K562 (cell line): ENCODE data around the gene WDR93. TPM values are rescaled to one million over a fixed set of nuclear protein-coding genes. Genes with fewer than 3 reads are reported as not detected.

Source experiments
- ADNP ChIP-seq: fragments of 200-800 bp; sonication (Bioruptor generic); IDR thresholded peaks from 2 replicates; pipeline ENCODE4 v1.6.1; 2016; ENCODE audit warnings: missing genetic modification characterization, missing compliant biosample characterization
- CBX8 ChIP-seq: fragments of 200-600 bp; sonication (generic); IDR thresholded peaks from 2 replicates; pipeline ENCODE4 v1.6.1; 2012; ENCODE audit warnings: borderline replicate concordance, mixed run types, low read depth, mild to moderate bottlenecking, moderate library complexity, mixed read lengths, low read length, control low read depth, inconsistent platforms; ENCODE audit not compliant: poor library complexity, severe bottlenecking; ENCODE audit errors: extremely low read depth
- CREB5 ChIP-seq: fragments of 250-450 bp; sonication (Bioruptor Pico); IDR thresholded peaks from 2 replicates; pipeline ENCODE4 v1.5.0; 2020; ENCODE audit warnings: mild to moderate bottlenecking
- GTF2E2 ChIP-seq: fragments of 200-800 bp; sonication (Bioruptor generic); IDR thresholded peaks from 2 replicates; pipeline ENCODE4 v1.6.1; 2016; ENCODE audit warnings: missing genetic modification characterization, missing compliant biosample characterization
- HIVEP1 ChIP-seq: fragments of 250-450 bp; sonication (Bioruptor Pico); IDR thresholded peaks from 2 replicates; pipeline ENCODE4 v1.4.0; 2020; ENCODE audit warnings: mild to moderate bottlenecking
- JUNB ChIP-seq: fragments of 450-650 bp; formaldehyde crosslinking; conservative IDR thresholded peaks from 2 replicates; pipeline ENCODE4 v1.4.0; 2020; ENCODE audit warnings: mild to moderate bottlenecking
- MAFK ChIP-seq: IDR thresholded peaks from 2 replicates; pipeline ENCODE4 v1.6.1; 2011; ENCODE audit warnings: low read length, improper control_type of control experiment
- MED1 ChIP-seq: sonication (generic); formaldehyde crosslinking; IDR thresholded peaks from 2 replicates; pipeline ENCODE4 v1.8.1; 2023; ENCODE audit warnings: missing genetic modification reagents, borderline replicate concordance
- PRPF4 ChIP-seq: fragments of 200-400 bp; formaldehyde crosslinking; IDR thresholded peaks from one replicate; pipeline ENCODE4 v1.6.1; 2017; ENCODE audit warnings: low read length, low read depth, mild to moderate bottlenecking; ENCODE audit not compliant: insufficient read depth, poor library complexity, severe bottlenecking
- RB1 ChIP-seq: fragments of 450-650 bp; IDR thresholded peaks from 2 replicates; pipeline ENCODE4 v1.6.1; 2017; ENCODE audit warnings: low read depth, mild to moderate bottlenecking
- SRSF1 ChIP-seq: fragments of 200-400 bp; formaldehyde crosslinking; IDR thresholded peaks from 2 replicates; pipeline ENCODE4 v1.6.1; 2017; ENCODE audit warnings: mild to moderate bottlenecking, low read depth, low read length, moderate library complexity
- STAG1 ChIP-seq: sonication (generic); formaldehyde crosslinking; IDR thresholded peaks from 2 replicates; pipeline ENCODE4 v1.5.0; 2020; ENCODE audit warnings: missing genetic modification reagents, borderline replicate concordance
- TEAD4 ChIP-seq, 2 experiments: sonication (generic) in 1 of 2; formaldehyde crosslinking in 1 of 2; IDR thresholded peaks; 2 replicates each; pipeline versions ENCODE4 v1.6.1 to v1.8.0; 2012 to 2022; ENCODE audit warnings: borderline replicate concordance in 1 of 2, inconsistent platforms in 1 of 2, low read length in 1 of 2, mild to moderate bottlenecking in 1 of 2, missing genetic modification reagents in 1 of 2
- TRIM24 ChIP-seq, 2 experiments: fragments of 450-650 bp; IDR thresholded peaks; 2 replicates each; pipeline ENCODE4 v1.6.1; 2016
- XRCC4 ChIP-seq: IDR thresholded peaks from one replicate; pipeline ENCODE4 v1.6.1; 2011; ENCODE audit not compliant: insufficient read depth, insufficient read length; ENCODE audit errors: extremely low read depth
- ZNF217 ChIP-seq: sonication (generic); formaldehyde crosslinking; IDR thresholded peaks from 2 replicates; pipeline ENCODE4 v1.8.0; 2022; ENCODE audit warnings: mild to moderate bottlenecking, missing genetic modification reagents
- ZNF253 ChIP-seq: fragments of 250-450 bp; sonication (Bioruptor Pico); conservative IDR thresholded peaks from 2 replicates; pipeline ENCODE4 v1.6.1; 2021; ENCODE audit warnings: mild to moderate bottlenecking
- ZNF263 ChIP-seq: sonication (generic); formaldehyde crosslinking; IDR thresholded peaks from 2 replicates; pipeline ENCODE4 v1.8.0; 2022; ENCODE audit warnings: mild to moderate bottlenecking, missing genetic modification reagents, borderline replicate concordance
- ZNF316 ChIP-seq: fragments of 450-650 bp; IDR thresholded peaks from 2 replicates; pipeline ENCODE4 v1.6.1; 2016
- ZNF444 ChIP-seq: fragments of 250-450 bp; sonication (Bioruptor Pico); IDR thresholded peaks from 2 replicates; pipeline ENCODE4 v1.4.0; 2020; ENCODE audit warnings: mild to moderate bottlenecking, moderate library complexity
- ZNF583 ChIP-seq: fragments of 250-450 bp; sonication (Bioruptor Pico); IDR thresholded peaks from 2 replicates; pipeline ENCODE4 v1.4.0; 2020
- ZNF586 ChIP-seq: fragments of 450-650 bp; formaldehyde crosslinking; conservative IDR thresholded peaks from 2 replicates; pipeline ENCODE4 v1.4.0; 2020; ENCODE audit warnings: mild to moderate bottlenecking, moderate library complexity
- ZNF699 ChIP-seq: fragments of 250-450 bp; sonication (Bioruptor Pico); IDR thresholded peaks from 2 replicates; pipeline ENCODE4 v1.8.0; 2021; ENCODE audit warnings: mild to moderate bottlenecking, moderate library complexity; ENCODE audit not compliant: insufficient replicate concordance
- ZNF785 ChIP-seq: fragments of 250-450 bp; sonication (Bioruptor Pico); IDR thresholded peaks from 2 replicates; pipeline ENCODE4 v1.4.0; 2020; ENCODE audit warnings: mild to moderate bottlenecking
- ZNF830 ChIP-seq: fragments of 250-450 bp; sonication (Bioruptor Pico); IDR thresholded peaks from 2 replicates; pipeline ENCODE4 v1.5.0; 2021; ENCODE audit warnings: mild to moderate bottlenecking
- polyA plus RNA-seq, 8 experiments: library from polyadenylated mRNA; depleted of rRNA in 4 of 8; stranded (reverse) in 5 of 8; unstranded in 3 of 8; fragments of >200 nt; fragmentation: Nextera tagmentation in 2 of 8; fragmentation: Illumina TruSeq in 1 of 8; extraction: Ambion mirVana in 2 of 8; extraction: Trizol in 1 of 8; gene quantifications; 2 replicates each; pipeline versions ENCODE4 v1.2.1 to v1.2.3, GENCODE V29; 2011 to 2014; ENCODE audit warnings: inconsistent platforms in 1 of 8, missing spikeins in 1 of 8
- total RNA-seq, 7 experiments: library from RNA; depleted of rRNA in 6 of 7; stranded (reverse); fragments of >200 nt in 6 of 7; fragmentation: Illumina TruSeq in 2 of 7; extraction: Trizol in 2 of 7; gene quantifications; 2 replicates each; pipeline versions ENCODE4 v1.2.1 to v1.2.3, GENCODE V29; 2011 to 2021; ENCODE audit warnings: low replicate concordance in 1 of 7

WDR93 gene
- total and polyA plus RNA-seq, 9 of the 15 experiments (the other 6 are each of a cell fraction or from before 2014, with no cell fraction given), result not detected

- TF ChIP-seq STAG1 (CRISPR knock-in tag) (no peak; the same call in 1 of the 2 replicates), ZNF785 (CRISPR knock-in tag) (no peak), ZNF263 (0 out of 2 replicates have a peak, but pooled peaks have one; percentile 24), JUNB (CRISPR knock-in tag) (no peak), RB1 (peak; percentile 82; the same call in 1 of the 2 replicates), CBX8 (no peak), SRSF1 (no peak), ZNF444 (CRISPR knock-in tag) (no peak), ADNP (no peak), CREB5 (CRISPR knock-in tag) (no peak), HIVEP1 (CRISPR knock-in tag) (no peak), MED1 (CRISPR knock-in tag) (no peak), ZNF217 (CRISPR knock-in tag) (no peak), ZNF830 (CRISPR knock-in tag) (no peak), ZNF316 (no peak), XRCC4 (no peak), TRIM24 (IDR thresholded peaks at IDR 0.05) (peak in 1 of 2 experiments; percentile 30; a peak in 1 of 4 replicates), PRPF4 (no peak), ZNF583 (CRISPR knock-in tag) (no peak), GTF2E2 (tag) (no peak), ZNF253 (no peak), MAFK (no peak), ZNF699 (CRISPR knock-in tag) (no peak), ZNF586 (CRISPR knock-in tag) (no peak), TEAD4 (IDR thresholded peaks at IDR 0.05; ENCODE audit: low read length) (no peak), TEAD4 (CRISPR knock-in tag; IDR thresholded peaks at IDR 0.05; ENCODE audit: borderline replicate concordance) (no peak)
Observed at GRCh38 chr15:89776274-89777072, 85.9 kb downstream of the WDR93 start, which contains the start of gene MESP2 (continued).
